GM12874 (cell line): ENCODE measurements around the gene IFITM5.

Experiments
- TF ChIP-seq, protein P1 (sequence below): IDR thresholded peaks from 2 replicates; pipeline ENCODE4 v1.5.1; 2011; ENCODE audit warnings: low read depth, mild to moderate bottlenecking, control low read depth, low read length, moderate library complexity; ENCODE audit not compliant: insufficient read depth

IFITM5 gene

DNA sequence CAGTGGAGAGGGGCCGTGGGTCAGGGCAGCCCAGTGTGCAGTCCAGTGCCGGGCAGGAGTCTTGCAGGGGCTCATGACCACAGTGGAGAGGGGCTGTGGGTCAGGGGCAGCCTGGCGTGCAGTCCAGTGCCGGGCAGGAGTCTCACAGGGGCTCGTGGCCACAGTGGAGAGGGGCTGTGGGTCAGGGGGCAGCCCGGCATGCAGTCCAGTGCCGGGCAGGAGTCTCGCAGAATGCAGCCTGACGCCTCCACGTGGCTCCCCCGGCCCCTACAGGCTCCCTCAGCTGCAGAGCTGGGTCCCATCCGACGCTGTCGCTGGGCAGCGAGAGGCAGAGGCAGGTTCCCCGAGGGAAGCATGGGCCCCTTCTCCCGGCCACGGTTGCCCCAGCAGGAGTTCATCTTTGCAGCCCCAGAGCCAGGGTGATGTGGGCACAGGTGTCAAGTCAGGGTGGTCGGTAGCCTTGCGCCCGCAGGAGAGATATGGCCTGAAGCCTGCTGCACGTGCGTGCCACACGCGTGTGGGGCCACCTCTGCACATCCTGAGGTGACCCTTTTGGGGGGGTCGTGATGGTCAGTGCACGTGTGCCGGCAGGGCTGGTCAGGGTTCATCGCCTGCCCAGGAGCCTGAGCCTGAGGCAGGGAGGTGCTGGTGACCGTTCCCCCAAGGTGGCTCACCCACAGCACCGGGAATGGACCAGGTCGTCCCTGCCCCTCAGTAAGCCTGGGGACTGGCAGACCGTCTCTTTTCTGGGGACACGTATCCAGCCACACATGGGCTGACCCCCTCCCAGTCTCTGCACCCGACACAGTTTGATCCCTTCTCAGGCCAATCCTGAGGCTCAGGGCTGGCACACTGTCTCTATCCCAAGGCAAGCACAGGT lies 2.9 kb downstream of the IFITM5 start:
- TF ChIP-seq, protein P1, sequence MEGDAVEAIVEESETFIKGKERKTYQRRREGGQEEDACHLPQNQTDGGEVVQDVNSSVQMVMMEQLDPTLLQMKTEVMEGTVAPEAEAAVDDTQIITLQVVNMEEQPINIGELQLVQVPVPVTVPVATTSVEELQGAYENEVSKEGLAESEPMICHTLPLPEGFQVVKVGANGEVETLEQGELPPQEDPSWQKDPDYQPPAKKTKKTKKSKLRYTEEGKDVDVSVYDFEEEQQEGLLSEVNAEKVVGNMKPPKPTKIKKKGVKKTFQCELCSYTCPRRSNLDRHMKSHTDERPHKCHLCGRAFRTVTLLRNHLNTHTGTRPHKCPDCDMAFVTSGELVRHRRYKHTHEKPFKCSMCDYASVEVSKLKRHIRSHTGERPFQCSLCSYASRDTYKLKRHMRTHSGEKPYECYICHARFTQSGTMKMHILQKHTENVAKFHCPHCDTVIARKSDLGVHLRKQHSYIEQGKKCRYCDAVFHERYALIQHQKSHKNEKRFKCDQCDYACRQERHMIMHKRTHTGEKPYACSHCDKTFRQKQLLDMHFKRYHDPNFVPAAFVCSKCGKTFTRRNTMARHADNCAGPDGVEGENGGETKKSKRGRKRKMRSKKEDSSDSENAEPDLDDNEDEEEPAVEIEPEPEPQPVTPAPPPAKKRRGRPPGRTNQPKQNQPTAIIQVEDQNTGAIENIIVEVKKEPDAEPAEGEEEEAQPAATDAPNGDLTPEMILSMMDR: no peak

DNA sequence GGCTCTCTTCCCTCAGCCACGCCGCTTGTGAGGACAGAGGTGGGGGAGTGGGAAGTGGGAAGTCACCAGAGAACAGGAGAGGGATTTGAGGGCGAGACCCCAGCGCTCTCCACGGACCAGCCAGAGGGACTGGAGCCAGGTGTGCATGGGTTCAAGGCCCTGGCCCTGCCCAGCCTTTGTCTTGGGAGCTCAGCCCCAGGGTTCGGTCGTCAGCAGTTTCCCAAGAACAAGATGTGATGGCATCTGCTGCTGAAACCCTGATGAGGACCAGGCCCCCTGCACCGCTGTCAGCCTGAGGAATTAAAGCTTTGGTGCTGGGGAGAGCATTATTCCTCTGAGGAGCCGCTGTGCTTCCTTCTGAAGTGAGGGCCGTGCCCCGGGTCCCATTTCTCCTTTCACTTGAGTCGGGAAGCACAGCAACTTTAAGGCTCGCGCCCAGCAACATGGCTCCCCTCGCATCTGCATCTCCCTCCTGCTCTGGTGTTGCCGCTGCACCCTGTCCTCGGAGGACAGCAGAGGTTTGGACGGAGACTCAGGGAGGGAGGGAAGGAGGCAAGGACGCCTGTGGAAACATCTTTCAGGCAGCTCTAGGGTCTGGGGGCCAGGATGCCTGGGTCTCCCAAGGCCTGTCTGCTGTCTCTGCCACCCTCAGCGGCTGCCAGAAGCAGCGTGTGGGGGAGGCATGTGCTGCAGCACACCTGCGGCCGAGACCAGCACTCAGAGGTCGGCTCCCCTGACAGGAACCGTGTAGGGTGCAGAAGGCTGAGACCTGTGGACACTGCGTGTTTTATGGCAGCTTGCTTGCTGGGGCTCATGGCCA lies 3.8 kb downstream of the IFITM5 start:
- TF ChIP-seq, protein P1: no peak

DNA sequence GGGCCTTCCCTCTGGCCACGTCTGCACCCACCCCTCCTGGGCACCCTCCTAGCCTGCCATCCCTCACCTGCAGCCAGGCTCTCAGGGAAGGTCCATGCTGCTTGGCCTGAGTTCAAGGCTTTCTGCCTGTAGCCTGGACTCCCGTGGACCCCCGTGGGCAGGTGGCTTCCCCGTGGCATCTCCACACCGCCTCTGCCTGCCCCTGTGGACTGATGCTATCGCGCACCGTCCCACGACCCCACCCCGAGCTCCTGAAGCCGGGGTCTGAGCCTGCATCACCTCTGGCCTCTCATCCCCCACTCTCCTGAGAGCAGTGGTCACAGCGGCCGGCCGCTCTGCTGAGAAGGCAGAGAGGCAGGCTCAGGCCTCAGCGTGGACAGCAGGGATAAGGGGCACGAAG lies 4.5 kb downstream of the IFITM5 start:
- TF ChIP-seq, protein P1: no peak

DNA sequence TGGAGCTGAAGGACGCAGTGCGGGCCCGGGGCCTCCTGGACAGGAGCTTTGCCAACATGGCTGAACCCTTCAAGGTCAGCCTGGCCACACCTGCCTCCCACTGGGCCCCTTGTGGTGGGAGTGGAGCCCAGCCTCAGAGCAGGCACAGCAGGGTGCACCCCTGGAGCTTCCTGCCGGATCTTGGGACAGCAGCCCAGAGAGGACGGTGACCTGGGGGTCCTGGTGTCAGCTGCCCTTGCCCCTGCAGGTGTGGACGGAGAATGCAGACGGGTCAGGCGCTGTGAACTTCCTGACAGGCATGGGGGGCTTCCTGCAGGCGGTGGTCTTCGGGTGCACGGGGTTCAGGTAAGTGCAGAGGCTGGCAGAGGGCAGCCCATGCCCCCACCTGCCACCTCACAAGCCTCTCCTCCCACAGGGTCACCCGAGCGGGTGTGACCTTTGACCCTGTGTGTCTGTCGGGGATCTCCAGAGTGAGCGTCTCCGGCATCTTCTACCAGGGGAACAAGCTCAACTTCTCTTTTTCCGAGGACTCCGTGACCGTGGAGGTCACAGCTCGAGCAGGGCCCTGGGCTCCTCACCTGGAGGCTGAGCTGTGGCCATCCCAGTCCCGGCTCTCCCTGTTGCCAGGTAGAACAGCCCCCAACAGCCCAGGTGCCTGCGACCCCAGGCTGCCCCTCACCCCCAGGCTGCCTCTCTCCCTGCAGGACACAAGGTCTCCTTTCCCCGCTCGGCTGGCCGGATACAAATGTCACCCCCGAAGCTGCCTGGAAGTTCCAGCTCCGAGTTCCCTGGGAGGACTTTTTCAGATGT lies 5.3 kb downstream of the IFITM5 start:
- TF ChIP-seq, protein P1: no peak

DNA sequence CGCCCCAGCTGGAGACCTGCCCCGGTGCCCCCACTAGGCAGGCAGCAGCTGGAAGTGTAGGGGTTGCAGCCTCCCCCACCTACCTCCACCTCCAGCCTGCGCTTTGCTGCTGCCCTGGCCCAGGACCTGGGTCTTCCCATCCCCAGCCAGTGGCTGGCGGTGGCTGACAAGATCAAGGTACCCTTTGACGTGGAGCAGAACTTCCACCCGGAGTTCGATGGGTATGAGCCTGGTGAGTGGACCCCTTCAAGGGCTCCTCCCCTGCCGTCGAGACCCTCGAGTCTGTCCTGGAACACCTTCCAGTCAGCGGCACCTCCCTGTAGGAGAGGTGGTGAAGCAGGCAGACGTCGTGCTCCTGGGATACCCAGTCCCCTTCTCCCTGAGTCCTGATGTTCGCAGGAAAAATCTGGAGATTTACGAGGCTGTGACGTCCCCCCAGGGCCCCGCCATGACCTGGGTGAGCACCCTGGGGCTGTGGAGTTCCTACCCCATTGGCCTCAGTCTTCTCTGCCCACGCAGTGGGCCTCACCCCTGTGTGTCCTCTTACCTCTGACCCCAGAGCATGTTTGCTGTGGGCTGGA lies 6.0 kb downstream of the IFITM5 start:
- TF ChIP-seq, protein P1: no peak

DNA sequence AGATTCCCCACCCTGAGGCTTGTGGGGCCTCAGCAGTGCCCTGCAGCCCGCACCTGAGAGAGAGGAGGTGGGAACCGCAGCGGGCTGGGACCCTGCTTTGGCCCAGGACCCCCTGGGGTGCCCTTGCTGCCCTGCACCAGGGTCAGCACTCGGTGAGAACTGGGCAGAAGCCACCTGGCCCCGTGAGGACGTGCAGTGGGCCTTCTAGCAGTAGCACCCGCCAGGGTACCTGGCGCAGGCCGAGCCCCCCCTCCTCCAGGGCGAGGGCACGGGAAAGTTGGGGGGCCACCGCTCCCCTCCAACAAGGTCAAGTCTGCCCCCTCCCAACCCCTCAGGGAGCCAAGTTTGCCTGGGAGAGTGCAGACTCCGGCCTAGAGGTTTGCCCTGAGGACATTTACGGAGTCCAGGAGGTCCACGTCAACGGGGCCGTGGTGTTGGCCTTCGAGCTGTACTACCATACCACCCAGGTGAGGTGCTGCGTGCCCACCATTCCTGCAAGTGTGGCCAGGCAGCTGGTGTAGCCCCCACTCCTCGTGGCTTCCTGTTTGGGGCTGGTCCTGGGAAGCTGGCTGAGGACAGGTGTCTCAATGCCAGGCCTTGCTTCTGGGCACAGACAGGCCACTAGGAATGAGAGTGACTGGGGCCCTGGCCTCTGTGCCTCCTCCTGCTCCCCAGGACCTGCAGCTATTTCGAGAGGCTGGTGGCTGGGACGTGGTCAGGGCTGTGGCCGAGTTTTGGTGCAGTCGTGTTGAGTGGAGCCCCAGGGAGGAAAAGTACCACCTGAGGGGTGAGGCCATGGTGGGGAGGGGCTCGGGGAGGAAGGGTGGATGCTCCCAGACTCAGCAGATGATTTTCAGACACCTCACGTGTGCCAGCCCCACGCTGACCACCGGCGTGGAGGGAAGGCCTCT lies 6.9 kb downstream of the IFITM5 start:
- TF ChIP-seq, protein P1: no peak
